Measurements from ENCODE around the gene TUT1. TPM values are rescaled to one million over a fixed set of nuclear protein-coding genes. Genes with fewer than 3 reads are reported as not detected.

The TUT1 gene
- total RNA-seq, 1 donor from 2014 or later, result 22.1 TPM

DNA sequence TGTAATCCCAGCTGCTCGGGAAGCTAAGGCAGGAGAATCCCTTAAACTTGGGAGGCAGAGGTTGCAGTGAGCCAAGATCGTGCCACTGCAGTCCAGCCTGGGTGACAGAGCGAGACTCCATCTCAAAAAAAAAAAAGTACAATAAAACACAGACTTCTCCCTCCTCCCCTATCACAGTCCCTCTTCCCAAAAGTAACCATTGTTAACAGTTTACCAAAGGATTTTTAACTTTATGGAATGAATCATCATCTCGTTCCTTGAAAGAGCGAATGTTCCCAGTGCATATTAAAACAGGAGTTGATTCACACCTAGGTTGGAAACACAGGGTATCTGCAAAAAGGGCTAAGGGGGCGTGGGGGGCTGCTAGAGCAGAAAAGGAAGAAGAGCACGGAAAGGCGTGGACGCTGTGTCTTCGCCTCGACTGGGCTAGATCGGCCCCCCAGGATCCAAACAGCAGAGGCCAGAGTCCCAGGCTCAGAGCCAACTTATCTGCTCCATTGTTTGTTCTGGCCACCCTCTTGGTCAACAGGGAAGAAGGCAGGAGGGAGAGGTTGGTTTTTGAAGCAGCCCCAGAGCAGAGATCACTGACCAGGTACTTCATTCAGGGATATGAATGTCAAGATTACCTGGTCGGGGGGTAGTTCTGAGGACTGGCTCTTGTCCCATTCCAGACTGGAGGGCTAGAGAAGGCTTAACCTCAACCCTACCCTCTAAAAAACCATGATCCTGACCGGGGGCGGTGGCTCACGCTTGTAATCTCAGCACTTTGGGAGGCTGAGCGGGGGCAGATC lies 42.6 kb downstream of the TUT1 start:
- DNase-seq (ENCODE audit: extremely low spot score, unreplicated experiment), result no peak
- peaks cover 41% of the 10 kb centered on the region for H3K4me1 Mint-ChIP-seq (ENCODE audit: unreplicated experiment)
- no peaks in the 10 kb centered on the region for H3K36me3 Mint-ChIP-seq
- no peaks in the 10 kb centered on the region for H3K9me3 Mint-ChIP-seq
- TF ChIP-seq, protein P1, sequence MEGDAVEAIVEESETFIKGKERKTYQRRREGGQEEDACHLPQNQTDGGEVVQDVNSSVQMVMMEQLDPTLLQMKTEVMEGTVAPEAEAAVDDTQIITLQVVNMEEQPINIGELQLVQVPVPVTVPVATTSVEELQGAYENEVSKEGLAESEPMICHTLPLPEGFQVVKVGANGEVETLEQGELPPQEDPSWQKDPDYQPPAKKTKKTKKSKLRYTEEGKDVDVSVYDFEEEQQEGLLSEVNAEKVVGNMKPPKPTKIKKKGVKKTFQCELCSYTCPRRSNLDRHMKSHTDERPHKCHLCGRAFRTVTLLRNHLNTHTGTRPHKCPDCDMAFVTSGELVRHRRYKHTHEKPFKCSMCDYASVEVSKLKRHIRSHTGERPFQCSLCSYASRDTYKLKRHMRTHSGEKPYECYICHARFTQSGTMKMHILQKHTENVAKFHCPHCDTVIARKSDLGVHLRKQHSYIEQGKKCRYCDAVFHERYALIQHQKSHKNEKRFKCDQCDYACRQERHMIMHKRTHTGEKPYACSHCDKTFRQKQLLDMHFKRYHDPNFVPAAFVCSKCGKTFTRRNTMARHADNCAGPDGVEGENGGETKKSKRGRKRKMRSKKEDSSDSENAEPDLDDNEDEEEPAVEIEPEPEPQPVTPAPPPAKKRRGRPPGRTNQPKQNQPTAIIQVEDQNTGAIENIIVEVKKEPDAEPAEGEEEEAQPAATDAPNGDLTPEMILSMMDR (conservative IDR thresholded peaks at IDR 0.05), result no peak
- H3K4me3 Mint-ChIP-seq, result peak overlapping the region; percentile 92
- no peaks in the 10 kb centered on the region for H3K27me3 Mint-ChIP-seq
- H3K27ac Mint-ChIP-seq, result no peak overlapping the region

DNA sequence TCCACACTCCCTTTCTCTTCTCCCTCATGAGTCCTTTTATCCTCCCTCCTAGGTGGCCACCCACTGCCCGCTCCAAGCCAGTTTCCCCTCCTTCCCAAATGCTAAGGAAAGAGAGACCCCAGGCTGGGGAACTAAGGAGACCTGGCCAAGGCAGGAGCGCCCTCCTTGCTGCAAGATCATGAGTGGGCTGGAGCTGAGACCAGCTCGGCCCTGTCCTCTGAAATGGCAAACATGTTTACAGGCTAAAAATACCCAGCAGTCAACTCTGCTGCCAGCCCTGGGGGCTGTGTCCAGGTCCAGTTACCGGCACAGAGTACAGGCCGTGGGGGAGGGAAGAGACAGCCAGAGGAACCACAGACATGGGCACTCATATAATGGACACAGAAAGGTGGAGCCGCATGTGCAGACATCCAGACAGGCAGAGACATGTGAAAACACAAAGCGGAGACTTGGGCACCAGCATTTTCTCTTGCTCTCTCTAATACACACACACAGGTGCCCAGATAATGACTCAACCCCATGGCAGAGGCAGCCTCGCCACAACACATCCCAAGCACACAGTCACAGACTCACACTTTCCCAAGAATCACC lies 43.5 kb downstream of the TUT1 start:
- no peak for DNase-seq (ENCODE audit: extremely low spot score, unreplicated experiment)
- Mint-ChIP-seq H3K36me3 (no peaks in the 10 kb centered on the region), H3K4me3 (peak overlapping the region; percentile 92), H3K27ac (peak overlapping the region; percentile 94), H3K27me3 (no peaks in the 10 kb centered on the region), H3K9me3 (no peaks in the 10 kb centered on the region), H3K4me1 (ENCODE audit: unreplicated experiment) (peaks cover 36% of the 10 kb centered on the region)
- TF ChIP-seq, protein P1 (conservative IDR thresholded peaks at IDR 0.05), result no peak

DNA sequence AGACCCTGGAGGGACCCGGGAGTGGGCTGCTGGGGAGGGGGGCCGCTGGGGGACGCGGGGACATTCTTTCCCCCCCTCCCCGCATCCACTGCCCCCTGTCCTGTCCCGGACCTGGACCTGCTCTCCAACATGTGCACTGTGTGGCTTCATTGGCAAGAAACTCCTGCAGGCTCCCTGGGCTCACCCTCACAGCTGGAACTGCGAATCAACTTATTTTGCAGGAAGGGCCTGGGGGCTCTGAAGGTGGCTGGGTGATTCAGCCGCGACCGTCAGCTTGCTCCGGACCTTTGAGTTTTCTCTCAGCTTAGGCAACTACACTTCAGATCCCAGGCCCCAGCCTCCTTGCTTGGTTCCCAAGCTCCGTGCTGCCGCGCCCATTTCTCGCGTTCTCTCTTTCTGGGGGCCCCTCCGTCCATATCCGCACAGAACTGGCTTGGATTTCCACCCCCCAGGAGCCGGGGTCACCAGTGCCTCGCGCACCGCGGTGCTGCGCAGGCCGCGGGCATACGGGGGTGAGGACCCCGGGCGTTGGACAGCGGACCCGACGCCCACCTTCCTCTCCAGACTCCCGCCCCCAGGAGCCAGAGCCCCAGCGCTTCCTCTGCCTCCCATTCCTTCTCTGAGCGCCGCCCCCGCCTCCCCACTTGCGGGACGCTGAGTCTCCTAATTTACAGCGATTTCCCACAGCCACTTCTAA lies 44.2 kb downstream of the TUT1 start:
- H3K27me3 Mint-ChIP-seq, result no peaks in the 10 kb centered on the region
- TF ChIP-seq, protein P1 (conservative IDR thresholded peaks at IDR 0.05), result no peak
- DNase-seq (ENCODE audit: extremely low spot score, unreplicated experiment), result peak; percentile 69
- H3K4me1 Mint-ChIP-seq (ENCODE audit: unreplicated experiment), result peaks cover 34% of the 10 kb centered on the region
- no peaks in the 10 kb centered on the region for H3K36me3 Mint-ChIP-seq
- H3K4me3 Mint-ChIP-seq, result peak overlapping the region; percentile 92
- no peaks in the 10 kb centered on the region for H3K9me3 Mint-ChIP-seq
- H3K27ac Mint-ChIP-seq, result peak overlapping the region; percentile 94

DNA sequence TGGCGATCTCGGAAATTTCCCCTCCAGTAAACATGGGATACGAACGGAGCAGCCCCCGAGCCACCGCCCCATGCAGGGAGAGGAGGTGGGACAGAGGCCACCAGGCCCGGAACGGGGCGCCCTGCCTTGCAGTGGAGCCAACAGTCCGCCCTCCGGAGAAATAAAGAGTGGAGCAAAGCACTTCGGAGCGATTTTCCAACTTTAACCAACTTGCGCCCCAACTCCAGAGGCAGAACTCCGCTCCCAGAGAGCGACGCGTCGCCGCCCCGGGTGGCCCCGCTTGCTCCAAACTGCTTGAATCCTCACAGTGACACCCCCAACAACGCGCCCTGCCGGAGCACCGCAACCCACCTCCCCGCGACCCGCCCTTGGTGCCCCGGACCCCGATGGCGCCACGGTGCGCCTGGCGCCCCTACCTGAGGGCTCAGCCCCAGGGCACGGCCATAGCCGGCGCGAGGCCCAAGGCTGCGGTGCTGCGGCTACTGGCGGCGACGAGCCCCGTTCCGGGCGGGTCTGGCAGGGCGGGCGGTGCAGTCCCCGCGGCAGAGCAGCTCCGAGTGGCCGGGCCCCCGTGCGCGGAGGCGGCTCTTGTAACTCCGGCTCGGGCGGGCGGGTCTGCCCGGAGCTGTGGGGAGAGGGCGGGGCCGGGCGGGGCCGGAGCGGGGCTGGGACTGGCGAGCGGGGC lies 44.9 kb downstream of the TUT1 start, which contains the start of gene AHNAK:
AHNAK (minus strand) TSS at position 563 of the 685 bp plus-strand sequence. CDS start 10,708 bp downstream, outside the sequence.
- peak; percentile 87 for DNase-seq (ENCODE audit: extremely low spot score, unreplicated experiment)
- H3K4me1 Mint-ChIP-seq (ENCODE audit: unreplicated experiment), result peaks cover 34% of the 10 kb centered on the region
- TF ChIP-seq, protein P1 (conservative IDR thresholded peaks at IDR 0.05), result no peak
- peak within 1 kb of the TSS; percentile 97 for H3K27ac Mint-ChIP-seq
- no peaks in the 10 kb centered on the region for H3K36me3 Mint-ChIP-seq
- H3K9me3 Mint-ChIP-seq, result no peaks in the 10 kb centered on the region
- H3K4me3 Mint-ChIP-seq, result peak within 1 kb of the TSS; percentile 97
- no peaks in the 10 kb centered on the region for H3K27me3 Mint-ChIP-seq
